ENCODE data around the gene EIF4A3. TPM values are rescaled to one million over a fixed set of nuclear protein-coding genes. Genes with fewer than 3 reads are reported as not detected.

The EIF4A3 gene
- total RNA-seq, 1 donor from 2014 or later, result 83.6 TPM

GRCh38 chr17:80138856-80139426, 8.0 kb downstream of the EIF4A3 start:
- TF ChIP-seq CTCF (IDR thresholded peaks at IDR 0.05; ENCODE audit: unreplicated experiment), result no peak
- Mint-ChIP-seq H3K4me3 (ENCODE audit: low read depth) (no peak overlapping the region), H3K4me1 (ENCODE audit: low read depth) (no peaks in the 10 kb centered on the region), H3K27me3 (no peaks in the 10 kb centered on the region), H3K27ac (no peak overlapping the region), H3K9me3 (ENCODE audit: low read depth) (no peaks in the 10 kb centered on the region), H3K36me3 (ENCODE audit: insufficient read depth) (peaks cover 39% of the 10 kb centered on the region)
- no peak for DNase-seq (ENCODE audit: low spot score, unreplicated experiment)

- TF ChIP-seq CTCF (IDR thresholded peaks at IDR 0.05; ENCODE audit: unreplicated experiment), result no peak
- Mint-ChIP-seq H3K27ac (no peak overlapping the region), H3K36me3 (ENCODE audit: insufficient read depth) (peaks cover 39% of the 10 kb centered on the region), H3K9me3 (ENCODE audit: low read depth) (no peaks in the 10 kb centered on the region), H3K4me3 (ENCODE audit: low read depth) (no peak overlapping the region), H3K4me1 (ENCODE audit: low read depth) (no peaks in the 10 kb centered on the region), H3K27me3 (no peaks in the 10 kb centered on the region)
- DNase-seq (ENCODE audit: low spot score, unreplicated experiment), result no peak
Observed at GRCh38 chr17:80137131-80137530, 9.8 kb downstream of the EIF4A3 start.

DNA sequence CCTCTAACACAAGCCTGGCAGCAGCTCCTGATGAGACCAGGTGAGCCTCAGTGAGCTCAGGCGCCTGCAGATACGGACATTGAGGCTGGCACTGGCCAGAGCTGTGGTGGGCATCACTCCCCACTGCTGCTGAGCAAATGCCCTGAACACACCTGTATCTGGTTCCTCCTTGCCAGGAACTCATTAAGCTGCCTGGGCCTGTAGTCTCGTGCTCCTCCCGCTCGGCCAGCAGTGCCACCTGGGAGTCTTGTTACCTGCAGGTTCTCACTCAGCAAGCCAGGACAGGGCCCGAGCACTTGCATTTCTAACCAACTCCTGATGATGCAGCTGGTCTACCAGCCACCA, 13.3 kb downstream of the EIF4A3 start:
- Mint-ChIP-seq H3K4me1 (ENCODE audit: low read depth) (peaks cover 3% of the 10 kb centered on the region), H3K36me3 (ENCODE audit: insufficient read depth) (peaks cover 20% of the 10 kb centered on the region)

DNA sequence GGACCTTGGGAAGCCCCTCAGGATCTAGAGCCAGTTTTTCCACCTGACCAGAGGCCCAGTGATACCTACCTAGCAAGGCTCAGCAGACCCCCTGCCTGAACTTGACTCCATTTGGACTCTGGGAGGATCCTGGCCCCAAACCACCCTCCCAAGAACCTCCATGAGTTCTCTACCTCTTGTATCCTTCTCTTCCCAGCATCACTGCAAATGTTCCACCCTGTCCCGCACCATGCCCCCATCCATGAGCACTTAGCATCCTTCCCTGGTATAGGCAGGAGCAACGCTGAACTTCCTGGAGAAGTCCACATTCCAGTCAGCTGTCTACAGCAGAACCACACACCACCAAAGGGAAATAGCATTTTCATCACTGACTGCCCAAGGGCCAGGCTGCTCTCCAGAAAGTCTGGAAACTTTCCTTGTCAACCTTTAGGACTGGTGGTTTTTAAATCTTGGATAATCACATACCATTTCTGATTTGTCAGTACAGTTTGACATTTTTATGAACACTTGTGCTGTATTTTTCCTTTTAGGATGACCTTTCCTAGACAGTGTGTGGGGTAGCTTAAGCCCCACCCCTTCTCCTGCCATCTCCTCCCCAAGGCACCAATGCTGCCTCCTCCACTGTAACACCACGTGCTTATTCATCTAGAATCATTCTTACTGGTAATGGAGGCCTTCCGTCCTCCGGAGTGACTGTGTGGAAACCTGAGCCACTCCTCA, 13.9 kb downstream of the EIF4A3 start:
- H3K4me1 Mint-ChIP-seq (ENCODE audit: low read depth), result peaks cover 3% of the 10 kb centered on the region
- H3K36me3 Mint-ChIP-seq (ENCODE audit: insufficient read depth), result peaks cover 17% of the 10 kb centered on the region
- no peak for DNase-seq (ENCODE audit: low spot score, unreplicated experiment)
- no peak overlapping the region for H3K4me3 Mint-ChIP-seq (ENCODE audit: low read depth)
- no peak for TF ChIP-seq CTCF (IDR thresholded peaks at IDR 0.05; ENCODE audit: unreplicated experiment)
- H3K27ac Mint-ChIP-seq, result peak overlapping the region; percentile 44
- H3K27me3 Mint-ChIP-seq, result no peaks in the 10 kb centered on the region
- no peaks in the 10 kb centered on the region for H3K9me3 Mint-ChIP-seq (ENCODE audit: low read depth)

More for the DNA sequence above, 13.3 kb downstream of the EIF4A3 start:
- no peak for DNase-seq (ENCODE audit: low spot score, unreplicated experiment)
- H3K27ac Mint-ChIP-seq, result peak overlapping the region; percentile 44
- H3K4me3 Mint-ChIP-seq (ENCODE audit: low read depth), result no peak overlapping the region
- TF ChIP-seq CTCF (IDR thresholded peaks at IDR 0.05; ENCODE audit: unreplicated experiment), result no peak
- no peaks in the 10 kb centered on the region for H3K27me3 Mint-ChIP-seq
- H3K9me3 Mint-ChIP-seq (ENCODE audit: low read depth), result no peaks in the 10 kb centered on the region

GRCh38 chr17:80130992-80131391, 15.9 kb downstream of the EIF4A3 start:
- no peak for DNase-seq (ENCODE audit: low spot score, unreplicated experiment)
- no peak for TF ChIP-seq CTCF (IDR thresholded peaks at IDR 0.05; ENCODE audit: unreplicated experiment)
- Mint-ChIP-seq H3K36me3 (ENCODE audit: insufficient read depth) (peaks cover 9% of the 10 kb centered on the region), H3K27me3 (peaks cover 3% of the 10 kb centered on the region), H3K9me3 (ENCODE audit: low read depth) (no peaks in the 10 kb centered on the region), H3K4me3 (ENCODE audit: low read depth) (no peak overlapping the region), H3K4me1 (ENCODE audit: low read depth) (peaks cover 3% of the 10 kb centered on the region), H3K27ac (no peak overlapping the region)

Measured in progenitor cell of endocrine pancreas (in vitro differentiated cells).